Thyroid gland (tissue), 4 donors: Measurements from ENCODE around the gene FBXO17.

Experiments
- POLR2A ChIP-seq, 2 donors: fragments of 450-650 bp; IDR thresholded peaks; one replicate each; pipeline ENCODE4 v1.6.1; 2017; ENCODE audit warnings: antibody characterized with exemption in 2 of 2, mild to moderate bottlenecking in 2 of 2, moderate library complexity in 1 of 2
- TF ChIP-seq, protein P1 (sequence below), 6 experiments: fragments of 200-600 bp in 3 of 6; fragments of 450-650 bp in 3 of 6; sonication (generic) in 3 of 6; IDR thresholded peaks; one replicate each; pipeline ENCODE4 v1.5.1; 2016 to 2019; ENCODE audit warnings: antibody characterized with exemption in 6 of 6, mild to moderate bottlenecking in 2 of 6, inconsistent platforms in 1 of 6, moderate library complexity in 1 of 6

GRCh38 chr19:38919837-38920601, 55.5 kb downstream of the FBXO17 start:
- no peak for TF ChIP-seq POLR2A (IDR thresholded peaks at IDR 0.05)
- TF ChIP-seq, protein P1, sequence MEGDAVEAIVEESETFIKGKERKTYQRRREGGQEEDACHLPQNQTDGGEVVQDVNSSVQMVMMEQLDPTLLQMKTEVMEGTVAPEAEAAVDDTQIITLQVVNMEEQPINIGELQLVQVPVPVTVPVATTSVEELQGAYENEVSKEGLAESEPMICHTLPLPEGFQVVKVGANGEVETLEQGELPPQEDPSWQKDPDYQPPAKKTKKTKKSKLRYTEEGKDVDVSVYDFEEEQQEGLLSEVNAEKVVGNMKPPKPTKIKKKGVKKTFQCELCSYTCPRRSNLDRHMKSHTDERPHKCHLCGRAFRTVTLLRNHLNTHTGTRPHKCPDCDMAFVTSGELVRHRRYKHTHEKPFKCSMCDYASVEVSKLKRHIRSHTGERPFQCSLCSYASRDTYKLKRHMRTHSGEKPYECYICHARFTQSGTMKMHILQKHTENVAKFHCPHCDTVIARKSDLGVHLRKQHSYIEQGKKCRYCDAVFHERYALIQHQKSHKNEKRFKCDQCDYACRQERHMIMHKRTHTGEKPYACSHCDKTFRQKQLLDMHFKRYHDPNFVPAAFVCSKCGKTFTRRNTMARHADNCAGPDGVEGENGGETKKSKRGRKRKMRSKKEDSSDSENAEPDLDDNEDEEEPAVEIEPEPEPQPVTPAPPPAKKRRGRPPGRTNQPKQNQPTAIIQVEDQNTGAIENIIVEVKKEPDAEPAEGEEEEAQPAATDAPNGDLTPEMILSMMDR (IDR thresholded peaks at IDR 0.05) = no peak
